SKM-1 treated with dmso at 0.1 percent for 144 hours (cell line): ENCODE data around the gene NNAT.
"Not testable (repeated sequence)": the region's sequence is repeated elsewhere in the genome, so short reads cannot be mapped to it uniquely, and the experiment has no call there.

Experiments
- DNase-seq: peaks from one replicate; lab custom pipeline; 2025; ENCODE audit not compliant: unreplicated experiment; lab: John Stamatoyannopoulos, UW

Gene NNAT

GRCh38 chr20:37521061-37521771, at the start of gene NNAT:
NNAT (plus strand) TSS chr20:37521250; CDS start chr20:37521332, 82 bp downstream.
- no peak for DNase-seq

GRCh38 chr20:37471741-37472235, 49.3 kb upstream of the NNAT start:
- no peak for DNase-seq

- not testable (repeated sequence) for DNase-seq
These were observed 48.6 kb upstream of the NNAT start for GRCh38 chr20:37472435-37472834.

- no peak for DNase-seq
These were observed 47.6 kb upstream of the NNAT start for GRCh38 chr20:37473249-37474000.

GRCh38 chr20:37474386-37474785, 46.7 kb upstream of the NNAT start:
- DNase-seq, result no peak

GRCh38 chr20:37475252-37475651, 45.8 kb upstream of the NNAT start:
- no peak for DNase-seq

- DNase-seq, result no peak
These were observed 44.0 kb upstream of the NNAT start for GRCh38 chr20:37477041-37477440.

GRCh38 chr20:37479266-37479665, 41.8 kb upstream of the NNAT start:
- DNase-seq, result no peak

GRCh38 chr20:37479925-37480691, 40.9 kb upstream of the NNAT start:
- no peak for DNase-seq

GRCh38 chr20:37480919-37481318, 40.1 kb upstream of the NNAT start:
- no peak for DNase-seq

GRCh38 chr20:37481610-37482009, 39.4 kb upstream of the NNAT start:
- no peak for DNase-seq

- no peak for DNase-seq
These were observed 36.7 kb upstream of the NNAT start for GRCh38 chr20:37484331-37484730.

- DNase-seq, result not testable (repeated sequence)
These were observed 34.8 kb upstream of the NNAT start for GRCh38 chr20:37486209-37486608.

- no peak for DNase-seq
These were observed 30.2 kb upstream of the NNAT start for GRCh38 chr20:37490663-37491350.

- DNase-seq, result no peak
These were observed 28.9 kb upstream of the NNAT start for GRCh38 chr20:37492096-37492625.

GRCh38 chr20:37492945-37493344, 28.1 kb upstream of the NNAT start:
- no peak for DNase-seq

GRCh38 chr20:37494301-37494700, 26.7 kb upstream of the NNAT start:
- DNase-seq, result no peak

- DNase-seq, result no peak
These were observed 26.3 kb upstream of the NNAT start for GRCh38 chr20:37494796-37495195.

- no peak for DNase-seq
These were observed 22.9 kb upstream of the NNAT start for GRCh38 chr20:37498066-37498665.

- no peak for DNase-seq
These were observed 20.7 kb upstream of the NNAT start for GRCh38 chr20:37500311-37500710.
